ENCODE measurements around the gene C1orf174. TPM values are rescaled to one million over a fixed set of nuclear protein-coding genes. Genes with fewer than 3 reads are reported as not detected.

Gene C1orf174
- total RNA-seq, 1 donor from 2014 or later: 19.8 TPM

Other genes with a start within 250 kb of the C1orf174 start
- gene TP73, start 247.8 kb downstream of the C1orf174 start, total RNA-seq: 3.6 TPM
- not detected for gene CCDC27, start 147.8 kb downstream of the C1orf174 start, total RNA-seq
- 8.5 TPM for gene SMIM1, start 127.5 kb downstream of the C1orf174 start, total RNA-seq
- gene LRRC47, start 103.8 kb downstream of the C1orf174 start, total RNA-seq: 34.4 TPM
- gene CEP104, start 43.1 kb downstream of the C1orf174 start, total RNA-seq: 53.9 TPM
- 10.6 TPM for gene DFFB, start 42.8 kb downstream of the C1orf174 start, total RNA-seq